Measurements from ENCODE around the gene CHFR.

DNA sequence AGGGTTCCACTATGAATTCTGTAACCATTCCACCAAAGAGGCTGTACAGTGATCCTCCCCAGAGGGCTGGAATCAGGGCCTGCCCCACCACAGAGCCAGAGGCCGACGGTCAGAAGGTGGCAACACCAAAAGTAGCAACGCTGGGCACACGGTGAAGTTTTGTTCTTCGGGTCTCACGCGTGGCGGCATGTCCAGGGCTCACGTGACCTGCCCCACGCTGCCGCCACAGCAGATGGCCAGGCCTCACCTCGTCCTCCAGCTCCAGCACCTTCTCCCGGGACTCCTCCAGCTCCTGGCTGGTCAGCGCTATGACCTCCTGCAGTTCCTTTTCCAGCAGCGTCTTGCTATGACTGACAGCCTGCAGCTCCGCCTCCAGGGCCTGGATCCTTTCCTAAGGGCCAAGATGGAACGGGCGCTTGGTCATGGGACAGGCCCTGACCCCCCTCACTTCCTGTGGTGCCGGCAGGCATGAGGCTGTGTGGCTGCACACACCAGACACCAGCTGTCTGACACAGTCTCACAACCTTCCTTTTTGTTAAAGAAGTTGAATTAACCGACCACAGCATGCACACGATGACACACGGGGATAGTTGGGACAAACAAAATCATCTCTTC is 103.4 kb downstream of the CHFR start:
- no peak for TF ChIP-seq POLR2AphosphoS5 (IDR thresholded peaks at IDR 0.05)
- TF ChIP-seq CTCF (IDR thresholded peaks at IDR 0.05; ENCODE audit: poor library complexity, severe bottlenecking): no peak

Data from neural cell (in vitro differentiated cells).